Smooth muscle cell of the brain vasculature (primary cell): Measurements from ENCODE around the gene KCNV2.
"Not testable (repeated sequence)": the region's sequence is repeated elsewhere in the genome, so short reads cannot be mapped to it uniquely, and the experiment has no call there.

ENCODE experiments used
- DNase-seq: peaks from one replicate; pipeline ENCODE4 v3.0.0-alpha.2; 2012; ENCODE audit warnings: low read depth, low spot score

KCNV2 gene

GRCh38 chr9:2717385-2717784 lies at the start of gene KCNV2:
KCNV2 (plus strand) TSS chr9:2717510; CDS start chr9:2717740, 230 bp downstream.
- no peak for DNase-seq

GRCh38 chr9:2673161-2673560 lies 44.1 kb upstream of the KCNV2 start:
- DNase-seq: no peak

DNA sequence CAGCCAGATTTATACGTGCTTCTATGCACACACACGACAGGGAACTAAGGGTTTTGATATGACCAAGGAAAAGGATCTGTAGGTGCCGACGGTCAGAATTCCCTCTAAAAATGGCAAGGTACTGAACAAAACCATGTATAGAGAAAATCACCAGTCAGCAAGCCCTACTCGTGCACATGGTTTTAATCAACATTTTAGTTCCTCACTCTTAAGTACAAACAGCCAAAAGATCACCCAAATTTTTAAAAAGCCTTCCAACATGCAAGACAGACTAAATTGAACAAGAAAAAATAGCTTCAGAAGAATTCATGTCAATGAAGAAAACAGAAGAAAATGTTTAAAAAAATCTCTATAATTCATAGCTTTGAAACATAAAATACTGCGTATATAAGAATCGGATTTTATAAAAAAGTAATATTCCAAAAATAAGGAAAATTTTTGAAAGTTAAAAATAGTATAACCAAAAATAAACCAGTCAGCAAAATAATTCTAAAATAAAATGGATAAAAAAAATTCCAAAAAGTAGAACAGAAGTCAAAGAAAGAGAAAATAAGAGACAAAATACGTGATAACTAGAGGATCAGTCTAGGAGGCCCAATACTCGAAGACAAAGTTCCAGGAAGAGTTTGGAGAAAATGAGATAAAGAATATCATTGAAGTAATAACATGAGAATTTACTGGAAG lies 43.0 kb upstream of the KCNV2 start:
- DNase-seq: no peak

DNA sequence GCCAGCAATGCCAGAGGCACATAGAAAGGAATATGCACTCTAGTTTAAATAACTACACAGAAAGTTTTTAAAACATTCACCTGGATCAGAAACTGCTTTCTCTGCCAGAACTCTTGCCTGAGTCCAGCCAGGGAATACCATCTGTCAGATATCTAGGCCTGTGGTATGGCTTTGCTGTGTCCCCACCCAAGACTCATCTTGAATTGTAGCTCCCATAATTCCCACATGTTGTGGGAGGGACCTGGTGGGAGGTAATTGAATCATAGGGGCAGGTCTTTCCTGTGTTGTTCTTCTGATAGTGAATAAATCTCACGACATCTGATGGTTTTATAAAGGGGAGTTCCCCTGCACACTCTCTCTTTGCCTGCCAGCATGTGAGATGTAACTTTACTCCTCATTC lies 41.5 kb upstream of the KCNV2 start:
- no peak for DNase-seq

GRCh38 chr9:2676466-2676865 lies 40.8 kb upstream of the KCNV2 start:
- no peak for DNase-seq

DNA sequence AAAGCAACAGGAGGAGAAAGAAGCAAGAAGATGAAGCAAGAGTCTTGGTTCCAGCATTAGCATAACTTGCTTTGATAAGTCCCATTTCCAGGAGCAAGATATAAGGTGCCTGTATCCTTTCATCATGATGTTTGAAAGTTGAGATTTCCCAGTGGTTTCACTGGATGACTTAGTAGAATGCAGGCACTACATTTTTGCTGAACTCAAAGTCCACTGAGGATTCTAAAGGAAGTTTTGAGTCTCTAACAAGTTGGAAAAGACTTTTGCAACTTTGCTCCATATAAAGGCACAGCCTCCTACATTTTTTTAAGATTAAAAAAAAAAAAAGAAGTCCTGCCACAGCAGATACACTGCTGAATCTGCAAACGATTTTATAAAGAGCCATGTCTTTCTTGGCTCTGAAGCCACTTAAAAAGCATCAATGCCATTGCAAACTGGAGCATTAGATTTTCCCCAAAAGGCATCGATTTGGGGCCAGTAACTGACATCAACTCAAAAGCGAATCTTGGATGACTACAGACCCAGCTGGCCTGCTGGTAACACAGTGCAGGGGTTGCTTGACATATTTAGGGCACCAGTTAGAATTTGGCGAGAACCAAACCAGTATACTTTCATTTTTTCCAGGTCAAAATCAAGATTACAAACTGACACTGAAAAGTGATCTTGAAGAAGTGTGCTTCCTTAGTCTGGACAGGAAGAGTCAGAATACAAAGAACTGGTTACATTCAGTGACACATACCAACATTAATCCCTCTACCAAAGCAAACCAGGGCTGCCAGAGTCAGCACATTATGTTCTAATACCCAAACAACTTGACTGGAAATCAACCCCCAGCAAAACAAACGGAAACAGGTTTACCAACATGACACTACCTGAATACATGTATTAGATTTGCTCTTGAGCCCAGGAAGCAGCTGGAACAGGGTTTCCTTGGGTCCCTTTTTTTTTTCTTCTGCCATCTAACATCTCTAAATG lies 39.1 kb upstream of the KCNV2 start:
- no peak for DNase-seq

DNA sequence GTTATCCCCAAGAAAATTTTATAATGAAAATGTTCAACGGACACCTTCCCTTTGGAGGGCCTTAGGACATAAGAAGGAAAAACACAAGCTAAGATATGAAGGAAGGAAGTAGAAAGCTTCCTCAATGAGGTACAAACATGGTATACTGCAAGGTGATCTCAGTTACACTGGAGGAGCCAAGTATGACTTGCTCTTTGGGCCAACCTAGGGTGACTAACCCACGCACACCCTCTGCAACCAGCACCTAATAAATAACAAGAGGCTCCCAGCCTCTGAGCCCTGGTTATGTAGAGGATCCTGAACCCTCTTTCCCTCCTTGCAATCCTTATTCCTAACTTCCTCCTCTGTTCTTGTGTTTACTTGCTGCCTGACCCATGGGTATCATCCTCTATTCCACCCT lies 38.3 kb upstream of the KCNV2 start:
- DNase-seq: no peak

GRCh38 chr9:2681981-2682380 lies 35.3 kb upstream of the KCNV2 start:
- no peak for DNase-seq

- DNase-seq: no peak
Measured at GRCh38 chr9:2686911-2687310, 30.4 kb upstream of the KCNV2 start.

- DNase-seq: no peak
Measured at GRCh38 chr9:2688636-2689035, 28.7 kb upstream of the KCNV2 start.

GRCh38 chr9:2691212-2691611 lies 26.1 kb upstream of the KCNV2 start:
- DNase-seq: no peak

- DNase-seq: no peak
Measured at GRCh38 chr9:2691626-2692025, 25.7 kb upstream of the KCNV2 start.

DNA sequence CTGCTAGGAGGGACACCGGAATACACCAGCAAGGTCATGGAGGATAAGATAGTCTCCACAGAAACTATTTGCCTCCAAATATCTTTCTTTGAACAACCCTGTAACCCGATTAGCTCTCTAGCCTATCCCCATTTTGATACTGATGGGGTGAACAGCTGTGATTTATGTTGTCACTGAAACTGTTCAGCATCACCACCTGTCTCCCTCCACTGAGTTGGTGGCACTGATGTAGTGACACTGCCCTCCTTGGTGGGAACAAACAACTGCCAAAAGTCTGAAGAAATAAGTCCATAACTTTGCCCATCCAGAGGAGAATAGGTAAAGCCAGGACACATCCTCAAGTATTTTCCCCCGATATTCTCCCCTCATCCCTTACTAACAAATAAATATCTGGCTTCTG lies 24.3 kb upstream of the KCNV2 start:
- no peak for DNase-seq

- no peak for DNase-seq
Measured at GRCh38 chr9:2697492-2697891, 19.8 kb upstream of the KCNV2 start.

- DNase-seq: no peak
Measured at GRCh38 chr9:2700398-2700797, 16.9 kb upstream of the KCNV2 start.

- no peak for DNase-seq
Measured at GRCh38 chr9:2700909-2701550, 16.3 kb upstream of the KCNV2 start.

DNA sequence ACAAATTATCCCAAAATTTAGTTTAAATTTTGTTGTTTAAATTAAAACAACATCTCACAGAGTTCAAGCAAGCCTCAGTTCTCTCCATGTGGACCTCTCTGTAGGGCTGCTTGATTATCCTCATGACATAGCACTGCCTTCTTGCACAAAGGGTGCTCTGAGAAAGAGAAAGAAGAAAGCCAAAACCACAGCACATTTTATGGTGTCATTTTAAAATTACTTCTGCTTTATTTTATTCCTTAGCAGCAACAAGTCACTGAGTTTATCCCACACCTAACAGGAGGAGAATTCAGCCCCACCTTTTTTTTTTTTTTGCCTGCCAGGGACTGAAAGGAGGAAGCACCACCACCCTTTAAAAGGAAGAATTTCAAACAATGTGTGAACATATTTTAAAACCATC lies 12.8 kb upstream of the KCNV2 start:
- DNase-seq: no peak

DNA sequence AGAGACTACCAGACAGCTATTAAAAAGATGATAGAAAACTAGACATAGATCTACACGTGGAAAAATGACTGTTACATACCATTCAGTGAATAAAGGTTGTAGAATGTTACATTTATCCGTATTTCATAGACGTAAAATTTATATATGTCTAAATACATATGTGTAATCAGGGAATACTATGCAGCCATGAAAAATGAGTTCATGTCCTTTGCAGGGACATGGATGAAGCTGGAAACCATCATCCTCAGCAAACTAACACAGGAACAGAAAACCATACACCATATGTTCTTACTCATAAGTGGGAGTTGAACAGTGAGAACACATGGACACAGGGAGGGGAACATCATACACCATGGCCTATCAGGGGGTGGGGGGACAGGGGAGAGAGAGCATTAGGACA lies 10.1 kb upstream of the KCNV2 start:
- not testable (repeated sequence) for DNase-seq

DNA sequence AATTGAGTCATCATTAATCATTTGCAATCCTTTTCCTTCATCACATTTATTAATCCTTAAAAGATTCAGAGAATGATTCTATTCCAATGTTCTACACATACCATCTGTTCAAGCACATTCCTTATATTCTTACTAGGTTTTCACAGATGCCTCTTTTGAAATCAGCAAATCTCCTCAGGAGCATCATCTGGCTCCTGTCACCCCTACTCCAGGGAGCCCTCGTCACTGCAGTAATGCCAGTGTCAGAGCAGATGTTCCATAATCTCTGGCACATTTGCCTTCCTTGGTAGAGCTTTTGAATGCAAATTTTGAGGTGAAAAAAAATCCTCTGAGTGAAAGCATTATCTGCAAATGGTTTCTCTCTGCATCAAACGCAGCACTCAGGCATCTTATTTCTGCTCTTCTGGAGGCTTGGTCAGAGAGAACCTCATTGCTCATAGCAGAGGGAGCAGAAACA lies 7.6 kb upstream of the KCNV2 start:
- DNase-seq: no peak

- no peak for DNase-seq
Measured at GRCh38 chr9:2711716-2712115, 5.6 kb upstream of the KCNV2 start.

- DNase-seq: no peak
Measured at GRCh38 chr9:2718001-2718697, 839 bp downstream of the KCNV2 start.

DNA sequence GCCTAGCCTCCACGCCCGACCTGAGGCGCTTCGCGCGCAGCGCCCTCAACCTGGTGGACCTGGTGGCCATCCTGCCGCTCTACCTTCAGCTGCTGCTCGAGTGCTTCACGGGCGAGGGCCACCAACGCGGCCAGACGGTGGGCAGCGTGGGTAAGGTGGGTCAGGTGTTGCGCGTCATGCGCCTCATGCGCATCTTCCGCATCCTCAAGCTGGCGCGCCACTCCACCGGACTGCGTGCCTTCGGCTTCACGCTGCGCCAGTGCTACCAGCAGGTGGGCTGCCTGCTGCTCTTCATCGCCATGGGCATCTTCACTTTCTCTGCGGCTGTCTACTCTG lies 1.4 kb downstream of the KCNV2 start:
- DNase-seq: no peak
